Measurements from ENCODE around the gene SNAPC2. TPM values are rescaled to one million over a fixed set of nuclear protein-coding genes. Genes with fewer than 3 reads are reported as not detected.
"Not testable (repeated sequence)": the region's sequence is repeated elsewhere in the genome, so short reads cannot be mapped to it uniquely, and the experiment has no call there.

Gene SNAPC2
- total and polyA plus RNA-seq, 4 donors: 7.6 to 32.1 (median 21.1) TPM

GRCh38 chr19:7887408-7888144, 32.6 kb upstream of the SNAPC2 start:
- Histone ChIP-seq H3K36me3 (ENCODE audit: control insufficient read depth in 4 of 4, insufficient read depth in 4 of 4, low read length in 4 of 4) (no peaks in the 10 kb centered on the region), H3K27me3 (ENCODE audit: control insufficient read depth in 3 of 3, insufficient read depth in 3 of 3, low read length in 2 of 3) (no peaks in the 10 kb centered on the region), H3K4me3 (no peak overlapping the region), H3K27ac (ENCODE audit: low read depth in 1 of 2, low read length in 1 of 2) (no peak overlapping the region), H3K9me3 (ENCODE audit: control insufficient read depth in 4 of 4, insufficient read depth in 3 of 4, low read length in 3 of 4) (no peaks in the 10 kb centered on the region), H3K9ac (ENCODE audit: insufficient read depth in 1 of 2, low read length in 2 of 2) (no peak overlapping the region), H3K4me1 (ENCODE audit: control insufficient read depth in 5 of 5, insufficient read depth in 5 of 5, low read length in 5 of 5) (no peaks in the 10 kb centered on the region)
- WGBS, 2 donors: 77 to 80% methylated on average over 16 of the region's 16 CpGs
- DNase-seq: no peak
- TF ChIP-seq CTCF (IDR thresholded peaks at IDR 0.05; ENCODE audit: control extremely low read depth, extremely low read depth): no peak
- no peak for ATAC-seq (ENCODE audit: insufficient read depth, low FRiP score)

- Histone ChIP-seq H3K4me3 (peak within 1 kb of the TSS; percentile 18), H3K27me3 (ENCODE audit: control insufficient read depth in 3 of 3, insufficient read depth in 3 of 3, low read length in 2 of 3) (no peaks in the 10 kb centered on the region), H3K4me1 (ENCODE audit: control insufficient read depth in 5 of 5, insufficient read depth in 5 of 5, low read length in 5 of 5) (no peaks in the 10 kb centered on the region), H3K27ac (ENCODE audit: low read depth in 1 of 2, low read length in 1 of 2) (no peak within 1 kb of the TSS), H3K9me3 (ENCODE audit: control insufficient read depth in 4 of 4, insufficient read depth in 3 of 4, low read length in 3 of 4) (no peaks in the 10 kb centered on the region), H3K9ac (ENCODE audit: insufficient read depth in 1 of 2, low read length in 2 of 2) (no peak within 1 kb of the TSS), H3K36me3 (ENCODE audit: control insufficient read depth in 4 of 4, insufficient read depth in 4 of 4, low read length in 4 of 4) (no peaks in the 10 kb centered on the region)
- peak; percentile 42 to 55 (median 46) for DNase-seq
- peak; percentile 86 for ATAC-seq (ENCODE audit: insufficient read depth, low FRiP score)
- TF ChIP-seq CTCF (IDR thresholded peaks at IDR 0.05; ENCODE audit: control extremely low read depth, extremely low read depth): no peak
- 8 to 9% methylated on average over 51 to 53 of the region's 53 CpGs for WGBS, 2 donors
Observed at GRCh38 chr19:7888145-7888825, 31.9 kb upstream of the SNAPC2 start, which contains the start of gene LRRC8E. LRRC8E (plus strand) TSS chr19:7888510; CDS start chr19:7895604, 7,094 bp downstream.

GRCh38 chr19:7888826-7889217, 31.3 kb upstream of the SNAPC2 start:
- TF ChIP-seq CTCF (IDR thresholded peaks at IDR 0.05; ENCODE audit: control extremely low read depth, extremely low read depth): no peak
- H3K27me3 ChIP-seq (ENCODE audit: control insufficient read depth in 3 of 3, insufficient read depth in 3 of 3, low read length in 2 of 3): no peaks in the 10 kb centered on the region
- no peak for ATAC-seq (ENCODE audit: insufficient read depth, low FRiP score)
- peak overlapping the region; percentile 18 for H3K4me3 ChIP-seq
- no peaks in the 10 kb centered on the region for H3K4me1 ChIP-seq (ENCODE audit: control insufficient read depth in 5 of 5, insufficient read depth in 5 of 5, low read length in 5 of 5)
- H3K36me3 ChIP-seq (ENCODE audit: control insufficient read depth in 4 of 4, insufficient read depth in 4 of 4, low read length in 4 of 4): no peaks in the 10 kb centered on the region
- no peak overlapping the region for H3K9ac ChIP-seq (ENCODE audit: insufficient read depth in 1 of 2, low read length in 2 of 2)
- H3K27ac ChIP-seq (ENCODE audit: low read depth in 1 of 2, low read length in 1 of 2): no peak overlapping the region
- no peak for DNase-seq
- WGBS, 2 donors: 68 to 79% methylated on average over 8 of the region's 8 CpGs
- H3K9me3 ChIP-seq (ENCODE audit: control insufficient read depth in 4 of 4, insufficient read depth in 3 of 4, low read length in 3 of 4): no peaks in the 10 kb centered on the region

DNA sequence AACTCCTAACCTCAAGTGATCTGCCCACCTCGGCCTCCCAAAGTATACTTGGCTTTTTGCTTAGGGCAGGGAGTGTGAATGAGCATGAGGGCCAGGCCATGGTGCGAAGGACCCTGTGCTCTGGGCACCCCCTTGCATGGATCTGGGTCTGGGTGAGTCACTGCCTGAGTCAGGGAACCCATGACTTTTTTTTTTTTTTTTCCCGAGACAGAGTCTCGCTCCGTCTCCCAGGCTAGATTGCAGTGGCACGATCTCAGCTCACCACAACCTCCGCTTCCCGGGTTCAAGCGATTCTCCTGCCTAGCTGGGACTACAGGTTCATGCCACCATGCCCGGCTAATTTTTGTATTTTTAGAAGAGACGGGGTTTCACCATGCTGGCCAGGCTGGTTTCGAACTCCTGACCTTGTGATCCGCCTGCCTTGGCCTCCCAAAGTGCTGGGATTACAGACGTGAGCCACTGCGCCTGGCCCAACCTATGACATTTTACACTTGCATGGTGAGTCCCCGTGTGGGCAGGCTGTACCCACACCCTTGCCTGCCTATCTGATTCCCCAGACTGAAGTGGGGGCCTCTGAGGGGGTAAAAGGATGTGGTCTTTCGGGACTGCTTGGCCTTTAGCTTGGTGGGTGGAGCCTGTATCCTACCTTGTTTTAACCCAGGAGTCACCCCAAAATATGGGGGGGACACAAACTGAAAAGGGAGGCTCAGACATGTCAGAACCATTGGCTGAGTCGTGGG, 26.6 kb upstream of the SNAPC2 start:
- H3K27ac ChIP-seq (ENCODE audit: low read depth in 1 of 2, low read length in 1 of 2); DNase-seq; H3K4me3 ChIP-seq; H3K4me1 ChIP-seq (ENCODE audit: control insufficient read depth in 5 of 5, insufficient read depth in 5 of 5, low read length in 5 of 5); ATAC-seq (ENCODE audit: insufficient read depth, low FRiP score); H3K36me3 ChIP-seq (ENCODE audit: control insufficient read depth in 4 of 4, insufficient read depth in 4 of 4, low read length in 4 of 4); H3K9me3 ChIP-seq (ENCODE audit: control insufficient read depth in 4 of 4, insufficient read depth in 3 of 4, low read length in 3 of 4); H3K27me3 ChIP-seq (ENCODE audit: control insufficient read depth in 3 of 3, insufficient read depth in 3 of 3, low read length in 2 of 3); H3K9ac ChIP-seq (ENCODE audit: insufficient read depth in 1 of 2, low read length in 2 of 2): not testable (repeated sequence)
- 83% methylated on average over 18 of the region's 18 CpGs for WGBS, 2 donors

All from lung (tissue), 12 donors.